ENCODE measurements around the gene WDPCP. TPM values are rescaled to one million over a fixed set of nuclear protein-coding genes. Genes with fewer than 3 reads are reported as not detected.

The WDPCP gene
- total and polyA plus RNA-seq, 2 of the 13 experiments (the other 11 are each of a cell fraction or from before 2014, with no cell fraction given), result 2.9 to 5.2 TPM

DNA sequence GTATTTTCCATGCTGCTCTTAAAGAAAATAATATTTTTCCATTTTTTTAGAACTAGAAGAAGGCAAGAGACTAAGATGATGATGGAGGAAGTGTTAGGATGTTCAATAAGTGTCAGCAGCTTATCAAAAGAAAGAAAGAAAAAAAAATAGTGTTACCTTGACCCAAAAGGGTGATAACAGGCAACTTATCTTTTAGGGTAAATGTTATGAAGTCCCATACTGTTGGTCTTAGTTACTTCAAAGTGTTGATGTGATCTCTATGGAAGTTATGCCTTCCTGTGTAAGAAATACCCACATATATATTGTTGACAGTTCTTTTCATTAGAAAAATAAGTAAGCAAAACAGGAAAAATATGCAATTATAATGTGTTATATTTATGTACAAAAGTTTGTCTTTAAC is 394.1 kb downstream of the WDPCP start (continued):
- TF ChIP-seq, protein P1, sequence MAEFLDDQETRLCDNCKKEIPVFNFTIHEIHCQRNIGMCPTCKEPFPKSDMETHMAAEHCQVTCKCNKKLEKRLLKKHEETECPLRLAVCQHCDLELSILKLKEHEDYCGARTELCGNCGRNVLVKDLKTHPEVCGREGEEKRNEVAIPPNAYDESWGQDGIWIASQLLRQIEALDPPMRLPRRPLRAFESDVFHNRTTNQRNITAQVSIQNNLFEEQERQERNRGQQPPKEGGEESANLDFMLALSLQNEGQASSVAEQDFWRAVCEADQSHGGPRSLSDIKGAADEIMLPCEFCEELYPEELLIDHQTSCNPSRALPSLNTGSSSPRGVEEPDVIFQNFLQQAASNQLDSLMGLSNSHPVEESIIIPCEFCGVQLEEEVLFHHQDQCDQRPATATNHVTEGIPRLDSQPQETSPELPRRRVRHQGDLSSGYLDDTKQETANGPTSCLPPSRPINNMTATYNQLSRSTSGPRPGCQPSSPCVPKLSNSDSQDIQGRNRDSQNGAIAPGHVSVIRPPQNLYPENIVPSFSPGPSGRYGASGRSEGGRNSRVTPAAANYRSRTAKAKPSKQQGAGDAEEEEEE (CRISPR knock-in tag; IDR thresholded peaks at IDR 0.05; ENCODE audit: borderline replicate concordance), result no peak
- TF ChIP-seq ELF4 (CRISPR knock-in tag; IDR thresholded peaks at IDR 0.05; ENCODE audit: borderline replicate concordance), result no peak
- TF ChIP-seq TP53 (CRISPR knock-in tag; conservative IDR thresholded peaks at IDR 0.05), result no peak
- TF ChIP-seq, protein P2, sequence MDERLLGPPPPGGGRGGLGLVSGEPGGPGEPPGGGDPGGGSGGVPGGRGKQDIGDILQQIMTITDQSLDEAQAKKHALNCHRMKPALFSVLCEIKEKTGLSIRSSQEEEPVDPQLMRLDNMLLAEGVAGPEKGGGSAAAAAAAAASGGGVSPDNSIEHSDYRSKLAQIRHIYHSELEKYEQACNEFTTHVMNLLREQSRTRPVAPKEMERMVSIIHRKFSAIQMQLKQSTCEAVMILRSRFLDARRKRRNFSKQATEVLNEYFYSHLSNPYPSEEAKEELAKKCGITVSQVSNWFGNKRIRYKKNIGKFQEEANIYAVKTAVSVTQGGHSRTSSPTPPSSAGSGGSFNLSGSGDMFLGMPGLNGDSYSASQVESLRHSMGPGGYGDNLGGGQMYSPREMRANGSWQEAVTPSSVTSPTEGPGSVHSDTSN (CRISPR knock-in tag; IDR thresholded peaks at IDR 0.05), result no peak
- TF ChIP-seq, protein P3, sequence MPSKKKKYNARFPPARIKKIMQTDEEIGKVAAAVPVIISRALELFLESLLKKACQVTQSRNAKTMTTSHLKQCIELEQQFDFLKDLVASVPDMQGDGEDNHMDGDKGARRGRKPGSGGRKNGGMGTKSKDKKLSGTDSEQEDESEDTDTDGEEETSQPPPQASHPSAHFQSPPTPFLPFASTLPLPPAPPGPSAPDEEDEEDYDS (CRISPR knock-in tag; IDR thresholded peaks at IDR 0.05), result no peak
- no peak for TF ChIP-seq PCBP2 (optimal IDR thresholded peaks at IDR 0.05; ENCODE audit: low read depth, low read length, poor library complexity, severe bottlenecking)
- no peak for TF ChIP-seq RARG (CRISPR knock-in tag; IDR thresholded peaks at IDR 0.05; ENCODE audit: low read depth)
- no peak for TF ChIP-seq NBN (conservative IDR thresholded peaks at IDR 0.05)
- TF ChIP-seq, protein P4, sequence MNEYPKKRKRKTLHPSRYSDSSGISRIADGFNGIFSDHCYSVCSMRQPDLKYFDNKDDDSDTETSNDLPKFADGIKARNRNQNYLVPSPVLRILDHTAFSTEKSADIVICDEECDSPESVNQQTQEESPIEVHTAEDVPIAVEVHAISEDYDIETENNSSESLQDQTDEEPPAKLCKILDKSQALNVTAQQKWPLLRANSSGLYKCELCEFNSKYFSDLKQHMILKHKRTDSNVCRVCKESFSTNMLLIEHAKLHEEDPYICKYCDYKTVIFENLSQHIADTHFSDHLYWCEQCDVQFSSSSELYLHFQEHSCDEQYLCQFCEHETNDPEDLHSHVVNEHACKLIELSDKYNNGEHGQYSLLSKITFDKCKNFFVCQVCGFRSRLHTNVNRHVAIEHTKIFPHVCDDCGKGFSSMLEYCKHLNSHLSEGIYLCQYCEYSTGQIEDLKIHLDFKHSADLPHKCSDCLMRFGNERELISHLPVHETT (CRISPR knock-in tag; conservative IDR thresholded peaks at IDR 0.05), result no peak
- no peak for TF ChIP-seq MAF1 (CRISPR knock-in tag; IDR thresholded peaks at IDR 0.05; ENCODE audit: borderline replicate concordance)
- TF ChIP-seq SNAI1 (CRISPR knock-in tag; IDR thresholded peaks at IDR 0.05; ENCODE audit: borderline replicate concordance), result no peak
- TF ChIP-seq ZNF720 (CRISPR knock-in tag; IDR thresholded peaks at IDR 0.05), result no peak
- no peak for TF ChIP-seq ZNF564 (CRISPR knock-in tag; IDR thresholded peaks at IDR 0.05)
- TF ChIP-seq KMT2A (CRISPR knock-in tag; IDR thresholded peaks at IDR 0.05), result no peak
- TF ChIP-seq, protein P5, sequence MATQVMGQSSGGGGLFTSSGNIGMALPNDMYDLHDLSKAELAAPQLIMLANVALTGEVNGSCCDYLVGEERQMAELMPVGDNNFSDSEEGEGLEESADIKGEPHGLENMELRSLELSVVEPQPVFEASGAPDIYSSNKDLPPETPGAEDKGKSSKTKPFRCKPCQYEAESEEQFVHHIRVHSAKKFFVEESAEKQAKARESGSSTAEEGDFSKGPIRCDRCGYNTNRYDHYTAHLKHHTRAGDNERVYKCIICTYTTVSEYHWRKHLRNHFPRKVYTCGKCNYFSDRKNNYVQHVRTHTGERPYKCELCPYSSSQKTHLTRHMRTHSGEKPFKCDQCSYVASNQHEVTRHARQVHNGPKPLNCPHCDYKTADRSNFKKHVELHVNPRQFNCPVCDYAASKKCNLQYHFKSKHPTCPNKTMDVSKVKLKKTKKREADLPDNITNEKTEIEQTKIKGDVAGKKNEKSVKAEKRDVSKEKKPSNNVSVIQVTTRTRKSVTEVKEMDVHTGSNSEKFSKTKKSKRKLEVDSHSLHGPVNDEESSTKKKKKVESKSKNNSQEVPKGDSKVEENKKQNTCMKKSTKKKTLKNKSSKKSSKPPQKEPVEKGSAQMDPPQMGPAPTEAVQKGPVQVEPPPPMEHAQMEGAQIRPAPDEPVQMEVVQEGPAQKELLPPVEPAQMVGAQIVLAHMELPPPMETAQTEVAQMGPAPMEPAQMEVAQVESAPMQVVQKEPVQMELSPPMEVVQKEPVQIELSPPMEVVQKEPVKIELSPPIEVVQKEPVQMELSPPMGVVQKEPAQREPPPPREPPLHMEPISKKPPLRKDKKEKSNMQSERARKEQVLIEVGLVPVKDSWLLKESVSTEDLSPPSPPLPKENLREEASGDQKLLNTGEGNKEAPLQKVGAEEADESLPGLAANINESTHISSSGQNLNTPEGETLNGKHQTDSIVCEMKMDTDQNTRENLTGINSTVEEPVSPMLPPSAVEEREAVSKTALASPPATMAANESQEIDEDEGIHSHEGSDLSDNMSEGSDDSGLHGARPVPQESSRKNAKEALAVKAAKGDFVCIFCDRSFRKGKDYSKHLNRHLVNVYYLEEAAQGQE (IDR thresholded peaks at IDR 0.05; ENCODE audit: borderline replicate concordance in 1 of 2, low read depth in 1 of 2, low read length in 2 of 2), result no peak
- no peak for TF ChIP-seq ZNF652 (CRISPR knock-in tag; IDR thresholded peaks at IDR 0.05; ENCODE audit: borderline replicate concordance, low read depth)
- TF ChIP-seq, protein P6, sequence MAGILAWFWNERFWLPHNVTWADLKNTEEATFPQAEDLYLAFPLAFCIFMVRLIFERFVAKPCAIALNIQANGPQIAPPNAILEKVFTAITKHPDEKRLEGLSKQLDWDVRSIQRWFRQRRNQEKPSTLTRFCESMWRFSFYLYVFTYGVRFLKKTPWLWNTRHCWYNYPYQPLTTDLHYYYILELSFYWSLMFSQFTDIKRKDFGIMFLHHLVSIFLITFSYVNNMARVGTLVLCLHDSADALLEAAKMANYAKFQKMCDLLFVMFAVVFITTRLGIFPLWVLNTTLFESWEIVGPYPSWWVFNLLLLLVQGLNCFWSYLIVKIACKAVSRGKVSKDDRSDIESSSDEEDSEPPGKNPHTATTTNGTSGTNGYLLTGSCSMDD (CRISPR knock-in tag; IDR thresholded peaks at IDR 0.05), result no peak
- no peak for TF ChIP-seq ZNF607 (CRISPR knock-in tag; IDR thresholded peaks at IDR 0.05; ENCODE audit: borderline replicate concordance)
- no peak for TF ChIP-seq BRD4 (CRISPR knock-in tag; IDR thresholded peaks at IDR 0.05)
- no peak for TF ChIP-seq IRF2 (CRISPR knock-in tag; IDR thresholded peaks at IDR 0.05)
- 0 out of 2 replicates have a peak, but pooled peaks have one; percentile 36 for TF ChIP-seq KAT8 (CRISPR knock-in tag; IDR thresholded peaks at IDR 0.05)
- TF ChIP-seq NFYB (CRISPR knock-in tag; IDR thresholded peaks at IDR 0.05), result no peak

All from HepG2 (cell line).